Heart right ventricle (tissue), 16 donors: ENCODE results near the gene A4GNT. TPM values are rescaled to one million over a fixed set of nuclear protein-coding genes. Genes with fewer than 3 reads are reported as not detected.
A peak's percentile ranks its signal among the peaks of the same experiment; 100 is the strongest.
"Not testable (repeated sequence)": the region's sequence is repeated elsewhere in the genome, so short reads cannot be mapped to it uniquely, and the experiment has no call there.

ENCODE experiments used
- ATAC-seq, 8 donors: fragments of 200-7000 bp; cut with Tn5 transposase; one replicate each; pipeline ENCODE4 v1.9.1; 2020; ENCODE audit warnings: mild to moderate bottlenecking in 8 of 8, moderate library complexity in 8 of 8, moderate number of reproducible peaks in 1 of 8
- DNase-seq, 2 donors: peaks; one replicate each; pipeline ENCODE4 v3.0.0-alpha.2; 2020
- H3K27ac ChIP-seq, 10 donors: fragments of 200-600 bp; sonication (generic) in 2 of 10; one replicate each; pipeline versions ENCODE4 v1.5.0 to v1.8.0; 2020 to 2022; ENCODE audit warnings: mild to moderate bottlenecking in 3 of 10
- H3K27me3 ChIP-seq, 7 donors: fragments of 200-600 bp; one replicate each; pipeline ENCODE4 v1.8.0; 2021 to 2022; ENCODE audit warnings: mild to moderate bottlenecking in 2 of 7
- H3K36me3 ChIP-seq, 9 donors: fragments of 200-600 bp; sonication (generic) in 1 of 9; one replicate each; pipeline versions ENCODE4 v1.5.0 to v1.8.0; 2020 to 2022; ENCODE audit warnings: mild to moderate bottlenecking in 2 of 9
- H3K4me1 ChIP-seq, 9 donors: fragments of 200-600 bp; sonication (generic) in 1 of 9; one replicate each; pipeline versions ENCODE4 v1.5.0 to v1.8.0; 2020 to 2022; ENCODE audit warnings: mild to moderate bottlenecking in 4 of 9
- H3K4me3 ChIP-seq, 10 donors: fragments of 200-600 bp; sonication (generic) in 2 of 10; one replicate each; pipeline versions ENCODE4 v1.5.0 to v1.8.0; 2020 to 2022; ENCODE audit warnings: mild to moderate bottlenecking in 7 of 10, moderate library complexity in 2 of 10
- H3K9me3 ChIP-seq, 11 donors: fragments of 200-600 bp in 10 of 11; sonication (generic) in 2 of 11; one replicate each; pipeline versions ENCODE4 v1.5.0 to v1.8.0; 2013 to 2022; ENCODE audit warnings: mild to moderate bottlenecking in 2 of 11, control low read depth in 1 of 11, moderate library complexity in 1 of 11
- CTCF ChIP-seq, 9 donors: fragments of 200-600 bp; sonication (generic) in 2 of 9; IDR thresholded peaks; one replicate each; pipeline versions ENCODE4 v1.5.0 to v1.8.0; 2021 to 2022; ENCODE audit warnings: antibody characterized with exemption in 9 of 9, mild to moderate bottlenecking in 5 of 9, moderate library complexity in 1 of 9
- WGBS, 2 donors: extraction: QIAGEN DNeasy Blood & Tissue Kit; methylation state at CpG; one replicate each; pipeline ENCODE4 v1.1.7; 2013; ENCODE audit warnings: inconsistent platforms in 1 of 2; 5-methylcytosine and 5-hydroxymethylcytosine counted together
- intact Hi-C, 10 donors: fragments of 100-400 bp; cut with DNase I; formaldehyde crosslinking; loops; one replicate each; pipeline versions ENCODE4 v1.11.1 to v1.14.2; 2022
- polyA plus RNA-seq, 2 donors: library from polyadenylated mRNA; stranded (reverse); fragments of 200-250 nt; gene quantifications; one replicate each; pipeline ENCODE4 v1.2.3, GENCODE V29; 2013
- total RNA-seq, 10 donors: library from RNA; stranded (reverse); fragmentation: NEBNext Ultra II Directional in 3 of 10; extraction: Animal tissue kit (Norgen Biotek cat#: 25700) in 3 of 10; gene quantifications; one replicate each; pipeline versions ENCODE4 v1.2.1 to v1.2.4, GENCODE V29; 2021 to 2023
- donor health status: Arrhythmogenic right ventricular cardiomyopathy.
- donor health status: ischemic (EF 13 %, LVEDD 7.1; RV severe dilation, severe dysfunction).
- donor health status: healthy with polysubstance abuse.
- donor health status: DM: no; HTN: yes; CAD: no.
- donor health status: DM: no; HTN: no; CAD: no.
- donor health status: ischemic (EF 25% LVEDD 6.9; RV normal size, moderate dysfunction).
- donor health status: ischemic (EF 25% LVEDD 5.7; RV mildly dilated, moderate dysfunction).
- donor health status: healthy.
- donor health status: DM: yes; HTN: yes; CAD: no.
- donor health status: Ischemic cardiomyopathy.
- donor health status: ischemic (EF 35%, LVEDD 5.7; RV mildly dilated, moderate dysfunction).
- donor health status: nonischemic (EF 11% LVEDD 7.7; RV severe dilation, severe dysfunction).
- donor health status: DM: yes; HTN: yes; CAD: no.
- donor health status: PGD.
- donor health status: ischemic (EF 29% LVEDD 5.4; RV normal size, mild dysfunction).
- donor health status: nonischemic (EF 23%, LVEDD 6.1; RV moderate dilation, normal function).

A4GNT gene
- total and polyA plus RNA-seq, 12 donors = not detected

- H3K27me3 ChIP-seq = no peaks in the 10 kb centered on the region
- peaks cover 0 to 51% (median 6%) of the 10 kb centered on the region in 9 donors for H3K36me3 ChIP-seq
- no peak overlapping the region for H3K27ac ChIP-seq
- peaks cover 0 to 4% (median 0%) of the 10 kb centered on the region in 9 donors for H3K4me1 ChIP-seq
- WGBS, 2 donors = 96 to 97% methylated on average over 19 of the region's 19 CpGs
- H3K9me3 ChIP-seq = no peaks in the 10 kb centered on the region
- intact Hi-C loops = no loop called here
- ATAC-seq = peak in 1 of 8 donors; percentile 30
- no peak for DNase-seq
- H3K4me3 ChIP-seq = no peak overlapping the region
- TF ChIP-seq CTCF (IDR thresholded peaks at IDR 0.05) = no peak
Measured at GRCh38 chr3:138103466-138103865, 28.7 kb downstream of the A4GNT start.

- H3K4me3 ChIP-seq, H3K27me3 ChIP-seq, intact Hi-C loops, H3K4me1 ChIP-seq, H3K9me3 ChIP-seq, H3K27ac ChIP-seq, ATAC-seq, DNase-seq: not testable (repeated sequence)
- 89 to 90% methylated on average over 22 of the region's 22 CpGs for WGBS, 2 donors
- peaks cover 0 to 63% (median 11%) of the 10 kb centered on the region in 9 donors for H3K36me3 ChIP-seq
- TF ChIP-seq CTCF (IDR thresholded peaks at IDR 0.05) = peak in 1 of 9 donors; percentile 20
Measured at GRCh38 chr3:138101351-138101940, 30.7 kb downstream of the A4GNT start.

GRCh38 chr3:138099417-138099816 lies 32.8 kb downstream of the A4GNT start:
- H3K9me3 ChIP-seq = no peaks in the 10 kb centered on the region
- peaks cover 0 to 4% (median 0%) of the 10 kb centered on the region in 9 donors for H3K4me1 ChIP-seq
- H3K4me3 ChIP-seq = no peak overlapping the region
- DNase-seq (no peak), ATAC-seq (no peak)
- H3K27ac ChIP-seq = no peak overlapping the region
- intact Hi-C loops = no loop called here
- peaks cover 0 to 81% (median 18%) of the 10 kb centered on the region in 9 donors for H3K36me3 ChIP-seq
- no peak for TF ChIP-seq CTCF (IDR thresholded peaks at IDR 0.05)
- no peaks in the 10 kb centered on the region for H3K27me3 ChIP-seq

GRCh38 chr3:138097192-138098172 lies 34.7 kb downstream of the A4GNT start:
- Histone ChIP-seq H3K4me1 (peaks cover 0 to 4% (median 0%) of the 10 kb centered on the region in 9 donors), H3K4me3 (no peak overlapping the region), H3K27me3 (no peaks in the 10 kb centered on the region), H3K27ac (no peak overlapping the region), H3K36me3 (peaks cover 0 to 83% (median 21%) of the 10 kb centered on the region in 9 donors), H3K9me3 (peaks cover 0 to 7% (median 0%) of the 10 kb centered on the region in 11 donors)
- DNase-seq (no peak), ATAC-seq (no peak)
- WGBS, 2 donors = 84 to 86% methylated on average over 12 of the region's 12 CpGs
- TF ChIP-seq CTCF (IDR thresholded peaks at IDR 0.05) = peak in 5 of 9 donors; percentile 9 to 29 (median 11)
- intact Hi-C loops = no loop called here
